ENCODE measurements around the gene EVI2A.

Gene EVI2A

DNA sequence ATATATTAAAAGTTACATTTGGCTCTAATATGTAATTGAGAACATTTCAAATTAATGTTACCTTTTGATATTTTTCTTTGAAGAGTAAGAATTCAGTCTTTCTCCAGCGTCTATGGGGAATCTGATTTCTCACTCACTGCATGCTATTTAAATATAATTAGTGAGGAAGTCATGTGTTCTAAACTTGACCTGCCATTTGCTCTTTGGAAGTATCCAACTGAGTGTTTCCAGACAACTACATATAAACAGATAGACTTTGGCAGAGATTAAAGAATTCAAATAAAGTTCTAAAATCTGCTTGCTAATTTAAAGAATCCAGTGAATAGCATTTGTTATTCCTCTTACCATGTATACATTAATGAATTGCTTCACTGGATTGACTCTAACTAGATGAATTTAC, 47.9 kb downstream of the EVI2A start:
- Histone ChIP-seq H3K14ac (ENCODE audit: low read length in 2 of 2) (no peak overlapping the region), H4K8ac (ENCODE audit: low read length) (no peak overlapping the region), H2BK15ac (ENCODE audit: low read depth, poor library complexity, severe bottlenecking) (no peak overlapping the region), H3K79me1 (replicated peaks; ENCODE audit: low read length, poor library complexity, severe bottlenecking) (peaks cover 11% of the 10 kb centered on the region), H3K18ac (ENCODE audit: low read depth in 1 of 2, low read length in 2 of 2) (no peak overlapping the region), H2BK120ac (ENCODE audit: low read depth, low read length) (no peak overlapping the region), H3K4me1 (ENCODE audit: control insufficient read depth, insufficient read depth, low read depth, low read length) (peaks cover 6% of the 10 kb centered on the region), H2AK5ac (ENCODE audit: low read length, severe bottlenecking) (no peak overlapping the region), H3K27ac (ENCODE audit: low read length, poor library complexity, severe bottlenecking) (no peak overlapping the region), H3K4me3 (ENCODE audit: insufficient read depth in 1 of 2, low read depth in 1 of 2, low read length in 2 of 2) (peak overlapping the region in 1 of 2 experiments; percentile 7), H3K36me3 (ENCODE audit: control insufficient read depth in 1 of 2, insufficient read depth in 2 of 2, low read depth in 1 of 2, low read length in 2 of 2) (peaks cover 0 to 34% of the 10 kb centered on the region in 2 experiments), H3K9me3 (ENCODE audit: control insufficient read depth, low read length) (no peaks in the 10 kb centered on the region), H3K23ac (ENCODE audit: low read length in 2 of 2) (no peak overlapping the region), H2BK12ac (ENCODE audit: low read length in 2 of 2) (no peak overlapping the region), H4K91ac (ENCODE audit: low read length) (no peak overlapping the region), H3K4me2 (ENCODE audit: low read length, poor library complexity, severe bottlenecking) (no peak overlapping the region), H3K27me3 (ENCODE audit: control insufficient read depth in 1 of 2, insufficient read depth in 1 of 2, low read length in 2 of 2) (no peaks in the 10 kb centered on the region), H2AFZ (ENCODE audit: low read depth, low read length) (no peak overlapping the region), H3K9ac (ENCODE audit: low read length) (peak overlapping the region; percentile 83), H2BK5ac (ENCODE audit: low read depth, low read length, poor library complexity, severe bottlenecking) (no peak overlapping the region), H3K4ac (ENCODE audit: low read depth in 1 of 2, low read length in 2 of 2) (no peak overlapping the region)
- no peak for DNase-seq
- WGBS = no CpG with 5 or more reads among the region's 1 CpG

DNA sequence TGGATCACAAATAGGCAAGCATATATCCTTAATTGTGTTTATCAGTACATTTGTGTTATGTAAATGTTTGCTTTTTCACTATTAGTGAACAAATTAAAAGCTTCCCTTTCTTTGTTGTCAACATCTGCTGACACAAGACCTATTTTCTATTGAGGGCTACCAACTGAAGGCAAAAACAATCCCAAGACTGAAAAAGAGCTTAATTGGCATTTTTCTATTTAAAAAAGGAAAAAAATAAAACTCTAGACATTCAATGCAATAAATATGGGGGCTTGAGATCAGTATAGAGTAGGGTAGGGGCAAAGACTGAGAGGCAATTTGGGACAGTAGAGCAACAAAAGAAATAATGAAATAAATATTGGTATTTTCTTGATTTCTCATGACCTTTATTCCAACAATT, 48.6 kb downstream of the EVI2A start:
- no peak overlapping the region for H3K27ac ChIP-seq (ENCODE audit: low read length, poor library complexity, severe bottlenecking)
- no peak overlapping the region for H2BK12ac ChIP-seq (ENCODE audit: low read length in 2 of 2)
- H3K4ac ChIP-seq (ENCODE audit: low read depth in 1 of 2, low read length in 2 of 2) = no peak overlapping the region
- H3K14ac ChIP-seq (ENCODE audit: low read length in 2 of 2) = no peak overlapping the region
- H3K79me1 ChIP-seq (replicated peaks; ENCODE audit: low read length, poor library complexity, severe bottlenecking) = peaks cover 11% of the 10 kb centered on the region
- H3K9me3 ChIP-seq (ENCODE audit: control insufficient read depth, low read length) = no peaks in the 10 kb centered on the region
- H3K23ac ChIP-seq (ENCODE audit: low read length in 2 of 2) = no peak overlapping the region
- no peak overlapping the region for H2AK5ac ChIP-seq (ENCODE audit: low read length, severe bottlenecking)
- no peak overlapping the region for H4K91ac ChIP-seq (ENCODE audit: low read length)
- H2BK120ac ChIP-seq (ENCODE audit: low read depth, low read length) = no peak overlapping the region
- no peak overlapping the region for H2BK5ac ChIP-seq (ENCODE audit: low read depth, low read length, poor library complexity, severe bottlenecking)
- no peak overlapping the region for H2BK15ac ChIP-seq (ENCODE audit: low read depth, poor library complexity, severe bottlenecking)
- H3K9ac ChIP-seq (ENCODE audit: low read length) = peak overlapping the region; percentile 83
- no peak overlapping the region for H2AFZ ChIP-seq (ENCODE audit: low read depth, low read length)
- H3K4me3 ChIP-seq (ENCODE audit: insufficient read depth in 1 of 2, low read depth in 1 of 2, low read length in 2 of 2) = peak overlapping the region in 1 of 2 experiments; percentile 7
- peaks cover 0 to 31% of the 10 kb centered on the region in 2 experiments for H3K36me3 ChIP-seq (ENCODE audit: control insufficient read depth in 1 of 2, insufficient read depth in 2 of 2, low read depth in 1 of 2, low read length in 2 of 2)
- peaks cover 9% of the 10 kb centered on the region for H3K4me1 ChIP-seq (ENCODE audit: control insufficient read depth, insufficient read depth, low read depth, low read length)
- no peak overlapping the region for H4K8ac ChIP-seq (ENCODE audit: low read length)
- no peak for DNase-seq
- H3K18ac ChIP-seq (ENCODE audit: low read depth in 1 of 2, low read length in 2 of 2) = no peak overlapping the region
- no peaks in the 10 kb centered on the region for H3K27me3 ChIP-seq (ENCODE audit: control insufficient read depth in 1 of 2, insufficient read depth in 1 of 2, low read length in 2 of 2)
- H3K4me2 ChIP-seq (ENCODE audit: low read length, poor library complexity, severe bottlenecking) = no peak overlapping the region

DNA sequence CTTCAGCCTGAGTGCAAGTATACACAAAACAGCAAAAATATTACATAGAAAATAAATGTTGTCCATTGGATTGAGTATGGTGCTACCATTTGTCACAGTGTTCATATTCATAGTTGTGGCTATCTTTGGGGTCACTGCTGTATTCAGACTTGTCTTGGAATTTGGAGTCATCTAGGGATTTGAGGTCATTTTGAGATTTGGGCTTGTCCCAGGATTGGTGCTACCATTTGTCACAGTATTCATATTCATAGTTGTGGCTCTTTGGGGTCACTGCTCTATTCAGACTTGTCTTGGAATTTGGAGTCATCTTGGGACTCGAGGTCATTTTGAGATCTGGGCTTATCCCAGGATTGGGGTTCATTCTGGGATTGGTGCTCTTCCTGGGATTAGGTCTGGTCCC, 49.2 kb downstream of the EVI2A start:
- H2BK120ac ChIP-seq (ENCODE audit: low read depth, low read length) = no peak overlapping the region
- no peak overlapping the region for H2BK5ac ChIP-seq (ENCODE audit: low read depth, low read length, poor library complexity, severe bottlenecking)
- peak overlapping the region in 1 of 2 experiments; percentile 50 for H3K18ac ChIP-seq (ENCODE audit: low read depth in 1 of 2, low read length in 2 of 2)
- peak overlapping the region in 1 of 2 experiments; percentile 67 for H3K4ac ChIP-seq (ENCODE audit: low read depth in 1 of 2, low read length in 2 of 2)
- H2AFZ ChIP-seq (ENCODE audit: low read depth, low read length) = no peak overlapping the region
- H3K14ac ChIP-seq (ENCODE audit: low read length in 2 of 2) = no peak overlapping the region
- no peaks in the 10 kb centered on the region for H3K27me3 ChIP-seq (ENCODE audit: control insufficient read depth in 1 of 2, insufficient read depth in 1 of 2, low read length in 2 of 2)
- peaks cover 0 to 29% of the 10 kb centered on the region in 2 experiments for H3K36me3 ChIP-seq (ENCODE audit: control insufficient read depth in 1 of 2, insufficient read depth in 2 of 2, low read depth in 1 of 2, low read length in 2 of 2)
- no peaks in the 10 kb centered on the region for H3K9me3 ChIP-seq (ENCODE audit: control insufficient read depth, low read length)
- H3K9ac ChIP-seq (ENCODE audit: low read length) = no peak overlapping the region
- H3K4me1 ChIP-seq (ENCODE audit: control insufficient read depth, insufficient read depth, low read depth, low read length) = peaks cover 9% of the 10 kb centered on the region
- H2BK15ac ChIP-seq (ENCODE audit: low read depth, poor library complexity, severe bottlenecking) = no peak overlapping the region
- H3K4me3 ChIP-seq (ENCODE audit: insufficient read depth in 1 of 2, low read depth in 1 of 2, low read length in 2 of 2) = no peak overlapping the region
- DNase-seq = no peak
- no peak overlapping the region for H3K27ac ChIP-seq (ENCODE audit: low read length, poor library complexity, severe bottlenecking)
- H3K4me2 ChIP-seq (ENCODE audit: low read length, poor library complexity, severe bottlenecking) = no peak overlapping the region
- no peak overlapping the region for H3K23ac ChIP-seq (ENCODE audit: low read length in 2 of 2)
- H4K8ac ChIP-seq (ENCODE audit: low read length) = no peak overlapping the region
- WGBS = 94% methylated on average over 1 of the region's 1 CpG
- peaks cover 9% of the 10 kb centered on the region for H3K79me1 ChIP-seq (replicated peaks; ENCODE audit: low read length, poor library complexity, severe bottlenecking)
- peak overlapping the region; percentile 92 for H2AK5ac ChIP-seq (ENCODE audit: low read length, severe bottlenecking)
- no peak overlapping the region for H4K91ac ChIP-seq (ENCODE audit: low read length)
- H2BK12ac ChIP-seq (ENCODE audit: low read length in 2 of 2) = no peak overlapping the region

DNA sequence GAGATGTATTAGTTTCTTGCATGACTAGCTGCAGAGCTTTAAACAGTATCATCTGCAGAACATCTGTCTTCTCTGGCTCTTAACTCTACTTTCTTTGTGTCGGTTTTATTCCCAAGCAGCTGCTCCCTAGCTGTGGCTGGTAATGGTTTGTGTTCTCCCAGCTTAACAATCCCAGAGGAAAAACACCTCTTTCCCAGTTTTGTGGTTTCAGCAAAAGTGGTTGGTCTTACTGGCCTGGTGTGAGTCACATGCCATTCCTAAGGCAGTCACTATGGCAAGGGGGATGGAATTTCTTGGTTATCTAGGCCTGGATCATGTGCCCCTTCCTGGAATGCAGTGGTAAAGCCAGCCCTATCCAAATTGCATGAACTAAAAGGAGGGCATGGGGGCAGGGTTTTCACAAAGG, 51.8 kb downstream of the EVI2A start:
- no peak overlapping the region for H4K8ac ChIP-seq (ENCODE audit: low read length)
- H2BK15ac ChIP-seq (ENCODE audit: low read depth, poor library complexity, severe bottlenecking) = no peak overlapping the region
- H2BK12ac ChIP-seq (ENCODE audit: low read length in 2 of 2) = peak overlapping the region in 1 of 2 experiments; percentile 93
- H3K18ac ChIP-seq (ENCODE audit: low read depth in 1 of 2, low read length in 2 of 2) = peak overlapping the region in 1 of 2 experiments; percentile 62
- no peak overlapping the region for H3K4ac ChIP-seq (ENCODE audit: low read depth in 1 of 2, low read length in 2 of 2)
- H3K14ac ChIP-seq (ENCODE audit: low read length in 2 of 2) = no peak overlapping the region
- H3K27me3 ChIP-seq (ENCODE audit: control insufficient read depth in 1 of 2, insufficient read depth in 1 of 2, low read length in 2 of 2) = no peaks in the 10 kb centered on the region
- no peak overlapping the region for H2BK5ac ChIP-seq (ENCODE audit: low read depth, low read length, poor library complexity, severe bottlenecking)
- H3K9me3 ChIP-seq (ENCODE audit: control insufficient read depth, low read length) = no peaks in the 10 kb centered on the region
- WGBS = 0% methylated on average over 1 of the region's 1 CpG
- H3K9ac ChIP-seq (ENCODE audit: low read length) = peak overlapping the region; percentile 74
- peak overlapping the region; percentile 85 for H2BK120ac ChIP-seq (ENCODE audit: low read depth, low read length)
- H3K36me3 ChIP-seq (ENCODE audit: control insufficient read depth in 1 of 2, insufficient read depth in 2 of 2, low read depth in 1 of 2, low read length in 2 of 2) = peaks cover 0 to 31% of the 10 kb centered on the region in 2 experiments
- peaks cover 9% of the 10 kb centered on the region for H3K4me1 ChIP-seq (ENCODE audit: control insufficient read depth, insufficient read depth, low read depth, low read length)
- no peak overlapping the region for H3K4me3 ChIP-seq (ENCODE audit: insufficient read depth in 1 of 2, low read depth in 1 of 2, low read length in 2 of 2)
- H3K4me2 ChIP-seq (ENCODE audit: low read length, poor library complexity, severe bottlenecking) = no peak overlapping the region
- H2AFZ ChIP-seq (ENCODE audit: low read depth, low read length) = no peak overlapping the region
- H3K79me1 ChIP-seq (replicated peaks; ENCODE audit: low read length, poor library complexity, severe bottlenecking) = peaks cover 4% of the 10 kb centered on the region
- H2AK5ac ChIP-seq (ENCODE audit: low read length, severe bottlenecking) = no peak overlapping the region
- H3K23ac ChIP-seq (ENCODE audit: low read length in 2 of 2) = no peak overlapping the region
- H4K91ac ChIP-seq (ENCODE audit: low read length) = peak overlapping the region; percentile 83
- DNase-seq = peak; percentile 97
- H3K27ac ChIP-seq (ENCODE audit: low read length, poor library complexity, severe bottlenecking) = peak overlapping the region; percentile 97

Data from mesenchymal stem cell (in vitro differentiated cells and primary cell).